Measurements from ENCODE around the gene ABHD6. TPM values are rescaled to one million over a fixed set of nuclear protein-coding genes. Genes with fewer than 3 reads are reported as not detected.
A peak's percentile ranks its signal among the peaks of the same experiment; 100 is the strongest.

Gene ABHD6
- total RNA-seq, 1 experiment from 2014 or later, result 6.5 TPM

- no peaks in the 10 kb centered on the region for H3K9me2 ChIP-seq (ENCODE audit: insufficient read depth)
- peaks cover 12% of the 10 kb centered on the region for H3K4me1 ChIP-seq (replicated peaks; ENCODE audit: insufficient read depth)
- peak overlapping the region; percentile 91 for H3K4me3 ChIP-seq
- H3K79me2 ChIP-seq (ENCODE audit: low read depth), result peaks cover 44% of the 10 kb centered on the region
- H3F3A ChIP-seq (ENCODE audit: insufficient read depth, low read depth), result no peaks in the 10 kb centered on the region
- peaks cover 24% of the 10 kb centered on the region for H3K36me3 ChIP-seq (ENCODE audit: low read depth)
- peak in 1 of 2 experiments; percentile 19 for DNase-seq
- POLR2A ChIA-PET (ENCODE audit: unreplicated experiment), result interaction anchor here (0.6 kb wide), 1 partner anchor 1164 kb away, joined by 4 read pairs; no protein-coding TSS in a partner anchor
- TF ChIP-seq CTCF (conservative IDR thresholded peaks at IDR 0.05), result peak; percentile 59
- TF ChIP-seq EZH2 (IDR thresholded peaks at IDR 0.05; ENCODE audit: low read depth), result no peak
- H3K27ac ChIP-seq, result no peak overlapping the region
- intact Hi-C loops (cut with micrococcal nuclease; ENCODE audit: unreplicated experiment), result loop anchor here (1.0 to 5.0 kb wide), 3 partner anchors 165 to 323 kb away; no protein-coding TSS in a partner anchor
- no peaks in the 10 kb centered on the region for H3K27me3 ChIP-seq (ENCODE audit: insufficient read depth, low read depth)
- CTCF ChIA-PET, result interaction anchor here (0.5 kb wide), 1 partner anchor 44 kb away, joined by 3 read pairs; no protein-coding TSS in a partner anchor
- peaks cover 34% of the 10 kb centered on the region for H4K20me1 ChIP-seq (ENCODE audit: insufficient read depth)
- H3K4me2 ChIP-seq, result peak overlapping the region; percentile 91
- BruUV-seq (replicated peaks), result no TSS peak
- H2AFZ ChIP-seq, result no peak overlapping the region
- H3K9me3 ChIP-seq (ENCODE audit: insufficient read depth, low read depth), result no peaks in the 10 kb centered on the region
Measured at GRCh38 chr3:58307639-58308215, 70.1 kb downstream of the ABHD6 start.

- Histone ChIP-seq H3F3A (ENCODE audit: insufficient read depth, low read depth) (no peaks in the 10 kb centered on the region), H3K79me2 (ENCODE audit: low read depth) (peaks cover 44% of the 10 kb centered on the region), H3K36me3 (ENCODE audit: low read depth) (peaks cover 31% of the 10 kb centered on the region), H3K9me2 (ENCODE audit: insufficient read depth) (no peaks in the 10 kb centered on the region), H3K27ac (no peak overlapping the region), H3K9me3 (ENCODE audit: insufficient read depth, low read depth) (no peaks in the 10 kb centered on the region), H3K27me3 (ENCODE audit: insufficient read depth, low read depth) (no peaks in the 10 kb centered on the region), H3K4me3 (no peak overlapping the region), H4K20me1 (ENCODE audit: insufficient read depth) (peaks cover 34% of the 10 kb centered on the region), H3K4me1 (replicated peaks; ENCODE audit: insufficient read depth) (peaks cover 12% of the 10 kb centered on the region), H2AFZ (no peak overlapping the region), H3K4me2 (0 out of 2 replicates have a peak overlapping the region, but pooled peaks have one; percentile 91)
- intact Hi-C loops (cut with micrococcal nuclease; ENCODE audit: unreplicated experiment), result loop anchor here (5.0 kb wide), 2 partner anchors 164 to 224 kb away; no protein-coding TSS in a partner anchor
- CTCF ChIA-PET, result interaction anchor here (0.6 kb wide), 2 partner anchors 74 to 120 kb away, joined by 4 to 7 read pairs; no protein-coding TSS in a partner anchor
- BruUV-seq (replicated peaks), result no TSS peak
- no peak for DNase-seq
- no peak for TF ChIP-seq CTCF (conservative IDR thresholded peaks at IDR 0.05)
- POLR2A ChIA-PET (ENCODE audit: unreplicated experiment), result no interaction called here
Measured at GRCh38 chr3:58308728-58309127, 71.1 kb downstream of the ABHD6 start.

DNA sequence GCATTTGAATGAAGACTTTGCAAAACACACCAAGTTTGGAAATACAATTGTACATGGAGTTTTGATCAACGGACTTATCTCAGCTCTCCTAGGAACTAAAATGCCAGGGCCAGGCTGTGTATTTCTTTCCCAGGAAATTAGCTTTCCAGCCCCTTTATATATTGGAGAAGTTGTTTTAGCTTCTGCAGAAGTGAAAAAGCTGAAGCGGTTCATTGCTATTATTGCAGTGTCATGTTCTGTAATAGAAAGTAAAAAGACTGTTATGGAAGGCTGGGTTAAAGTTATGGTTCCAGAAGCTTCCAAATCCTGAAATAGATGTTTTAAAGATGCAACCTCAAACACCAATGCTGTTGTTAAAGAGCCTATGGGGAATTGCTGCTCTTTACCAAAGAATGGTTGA is 80.2 kb downstream of the ABHD6 start:
- POLR2A ChIA-PET (ENCODE audit: unreplicated experiment), result no interaction called here
- DNase-seq, result no peak
- CTCF ChIA-PET, result no interaction called here
- Histone ChIP-seq H3K79me2 (ENCODE audit: low read depth) (0 out of 2 replicates have a peak, but pooled peaks cover 6% of the 10 kb centered on the region), H3F3A (ENCODE audit: insufficient read depth, low read depth) (peaks cover 14% of the 10 kb centered on the region; the same call in 1 of the 2 replicates), H2AFZ (no peak overlapping the region), H3K4me3 (no peak overlapping the region), H3K27ac (no peak overlapping the region), H4K20me1 (ENCODE audit: insufficient read depth) (peaks cover 24% of the 10 kb centered on the region), H3K9me2 (ENCODE audit: insufficient read depth) (no peaks in the 10 kb centered on the region), H3K27me3 (ENCODE audit: insufficient read depth, low read depth) (no peaks in the 10 kb centered on the region), H3K36me3 (ENCODE audit: low read depth) (peaks cover 14% of the 10 kb centered on the region), H3K4me1 (replicated peaks; ENCODE audit: insufficient read depth) (no peaks in the 10 kb centered on the region), H3K4me2 (no peak overlapping the region), H3K9me3 (ENCODE audit: insufficient read depth, low read depth) (no peaks in the 10 kb centered on the region)
- intact Hi-C loops (cut with micrococcal nuclease; ENCODE audit: unreplicated experiment), result no loop called here
- TF ChIP-seq EZH2 (IDR thresholded peaks at IDR 0.05; ENCODE audit: low read depth), result no peak
- no peak for TF ChIP-seq CTCF (conservative IDR thresholded peaks at IDR 0.05)
- no TSS peak for BruUV-seq (replicated peaks)
